ENCODE measurements around the gene CELF5. TPM values are rescaled to one million over a fixed set of nuclear protein-coding genes. Genes with fewer than 3 reads are reported as not detected.
"Not testable (repeated sequence)": the region's sequence is repeated elsewhere in the genome, so short reads cannot be mapped to it uniquely, and the experiment has no call there.

Gene CELF5
- total RNA-seq, 1 experiment from 2014 or later: 2.5 TPM

- POLR2A ChIA-PET; H3K36me3 ChIP-seq (ENCODE audit: control insufficient read depth in 1 of 2, insufficient read depth in 2 of 2, low read length in 2 of 2); intact Hi-C loops (cut with micrococcal nuclease); RAD21 ChIA-PET (ENCODE audit: low non-redundant PET in 1 of 2, low total read pairs in 2 of 2, uncharacterized antibody in 2 of 2, unreplicated experiment in 2 of 2); H2AFZ ChIP-seq (ENCODE audit: low read depth, low read length, poor library complexity, severe bottlenecking); H3K9me2 ChIP-seq (ENCODE audit: insufficient read depth); DNase-seq (ENCODE audit: low read depth, low spot score); H3K79me2 ChIP-seq (ENCODE audit: insufficient read depth, low read length); H3K9ac ChIP-seq (ENCODE audit: low read length); H4K20me1 ChIP-seq (ENCODE audit: insufficient read depth); H3K4me2 ChIP-seq (ENCODE audit: low read length); BruUV-seq (replicated peaks); ATAC-seq; H3K27ac ChIP-seq (ENCODE audit: low read depth, low read length); H3K9me3 ChIP-seq (ENCODE audit: control insufficient read depth in 1 of 2, insufficient read depth in 1 of 2, low read depth in 1 of 2, low read length in 2 of 2); H3K4me3 ChIP-seq (replicated peaks in 1 of 2; ENCODE audit: low read depth in 1 of 2, low read length in 2 of 2): not testable (repeated sequence)
- CTCF ChIA-PET: interaction anchor here (0.6 kb wide), 1 partner anchor 220 kb away, joined by 3 read pairs; no protein-coding TSS in a partner anchor
- peaks cover 14 to 19% of the 10 kb centered on the region in 2 experiments for H3K4me1 ChIP-seq (ENCODE audit: control insufficient read depth in 1 of 2, insufficient read depth in 2 of 2, low read length in 2 of 2)
- peaks cover 14% of the 10 kb centered on the region; the same call in 1 of the 2 replicates for H3K27me3 ChIP-seq (ENCODE audit: insufficient read depth, low read length)
These were observed 107.8 kb downstream of the CELF5 start for GRCh38 chr19:3332232-3332631.

GRCh38 chr19:3333020-3333583 lies 108.6 kb downstream of the CELF5 start:
- no peak overlapping the region for H3K27ac ChIP-seq (ENCODE audit: low read depth, low read length)
- TF ChIP-seq EGR1 (IDR thresholded peaks at IDR 0.05; ENCODE audit: low read depth) (no peak), JUND (IDR thresholded peaks at IDR 0.05) (no peak), SP1 (IDR thresholded peaks at IDR 0.05; ENCODE audit: low read depth) (no peak), REST (IDR thresholded peaks at IDR 0.05; ENCODE audit: low read depth) (no peak), EZH2phosphoT487 (IDR thresholded peaks at IDR 0.05; ENCODE audit: borderline replicate concordance) (no peak), POLR2AphosphoS5 (IDR thresholded peaks at IDR 0.05; ENCODE audit: low read depth, low read length) (no peak), RAD21 (IDR thresholded peaks at IDR 0.05; ENCODE audit: low read depth) (no peak), CTCF (IDR thresholded peaks at IDR 0.05 in 2 of 3, conservative IDR thresholded peaks at IDR 0.05 in 1 of 3; ENCODE audit: borderline replicate concordance in 1 of 3, insufficient read depth in 1 of 3, low read depth in 2 of 3, low read length in 2 of 3) (no peak), ZFX (IDR thresholded peaks at IDR 0.05) (no peak)
- peaks cover 14 to 20% of the 10 kb centered on the region in 2 experiments for H3K4me1 ChIP-seq (ENCODE audit: control insufficient read depth in 1 of 2, insufficient read depth in 2 of 2, low read length in 2 of 2)
- CTCF ChIA-PET: interaction anchor here (0.6 kb wide), 1 partner anchor 219 kb away, joined by 3 read pairs; no protein-coding TSS in a partner anchor
- H3K9me2 ChIP-seq (ENCODE audit: insufficient read depth): no peaks in the 10 kb centered on the region
- no peaks in the 10 kb centered on the region for H3K79me2 ChIP-seq (ENCODE audit: insufficient read depth, low read length)
- RAD21 ChIA-PET (ENCODE audit: low non-redundant PET in 1 of 2, low total read pairs in 2 of 2, uncharacterized antibody in 2 of 2, unreplicated experiment in 2 of 2): no interaction called here
- intact Hi-C loops (cut with micrococcal nuclease): no loop called here
- POLR2A ChIA-PET: no interaction called here
- no peak overlapping the region for H2AFZ ChIP-seq (ENCODE audit: low read depth, low read length, poor library complexity, severe bottlenecking)
- H4K20me1 ChIP-seq (ENCODE audit: insufficient read depth): no peaks in the 10 kb centered on the region
- no TSS peak for BruUV-seq (replicated peaks)
- no peaks in the 10 kb centered on the region for H3K36me3 ChIP-seq (ENCODE audit: control insufficient read depth in 1 of 2, insufficient read depth in 2 of 2, low read length in 2 of 2)
- no peak overlapping the region for H3K4me3 ChIP-seq (replicated peaks in 1 of 2; ENCODE audit: low read depth in 1 of 2, low read length in 2 of 2)
- DNase-seq (ENCODE audit: low read depth, low spot score): no peak
- no peak overlapping the region for H3K9ac ChIP-seq (ENCODE audit: low read length)
- H3K9me3 ChIP-seq (ENCODE audit: control insufficient read depth in 1 of 2, insufficient read depth in 1 of 2, low read depth in 1 of 2, low read length in 2 of 2): no peaks in the 10 kb centered on the region
- H3K4me2 ChIP-seq (ENCODE audit: low read length): no peak overlapping the region
- ATAC-seq: no peak
- peaks cover 14% of the 10 kb centered on the region; the same call in 1 of the 2 replicates for H3K27me3 ChIP-seq (ENCODE audit: insufficient read depth, low read length)

Data from HCT116 (cell line).